Keratinocyte (primary cell): ENCODE results near the gene HPCAL1. TPM values are rescaled to one million over a fixed set of nuclear protein-coding genes. Genes with fewer than 3 reads are reported as not detected.
"Not testable (repeated sequence)": the region's sequence is repeated elsewhere in the genome, so short reads cannot be mapped to it uniquely, and the experiment has no call there.

ENCODE experiments used
- DNase-seq: peaks from one replicate; pipeline ENCODE4 v3.0.0-alpha.2; 2011; ENCODE audit warnings: low read depth, missing footprints, low spot score
- FAIRE-seq: peaks from 2 replicates; lab custom pipeline; 2011; peaks lifted over from hg19 to GRCh38; lab: Jason Lieb, UNC
- H2AFZ ChIP-seq: 2 replicates; pipeline ENCODE4 v1.6.0; 2012; ENCODE audit warnings: low read length, control low read depth, inconsistent platforms; ENCODE audit not compliant: control insufficient read depth
- H3K27ac ChIP-seq: 2 replicates; pipeline ENCODE4 v1.5.1; 2011; ENCODE audit warnings: low read length; ENCODE audit not compliant: control insufficient read depth, insufficient read depth
- H3K27me3 ChIP-seq: 3 replicates; pipeline ENCODE4 v1.6.0; 2011; ENCODE audit warnings: low read length; ENCODE audit not compliant: control insufficient read depth, insufficient read depth; ENCODE audit errors: extremely low read depth
- H3K36me3 ChIP-seq, 2 experiments: 2 replicates in 1 of 2; 3 replicates in 1 of 2; pipeline ENCODE4 v1.5.1; 2011; ENCODE audit warnings: low read length in 2 of 2, mild to moderate bottlenecking in 1 of 2; ENCODE audit not compliant: control insufficient read depth in 2 of 2, insufficient read depth in 2 of 2; ENCODE audit errors: extremely low read depth in 1 of 2
- H3K4me1 ChIP-seq: 3 replicates; pipeline ENCODE4 v1.5.1; 2011; ENCODE audit warnings: low read length; ENCODE audit not compliant: control insufficient read depth, insufficient read depth; ENCODE audit errors: extremely low read depth
- H3K4me2 ChIP-seq: 3 replicates; pipeline ENCODE4 v1.6.0; 2011; ENCODE audit warnings: low read depth, low read length; ENCODE audit not compliant: control insufficient read depth, insufficient read depth; ENCODE audit errors: extremely low read depth
- H3K4me3 ChIP-seq, 3 experiments: fragments of 200-600 bp in 1 of 3; sonication (generic) in 1 of 3; 2 replicates in 2 of 3; 3 replicates in 1 of 3; pipeline ENCODE4 v1.5.1; 2011 to 2016; ENCODE audit warnings: low read length in 3 of 3, mild to moderate bottlenecking in 3 of 3, control low read depth in 2 of 3, inconsistent platforms in 1 of 3, low read depth in 1 of 3, mixed read lengths in 1 of 3, mixed run types in 1 of 3, moderate library complexity in 1 of 3; ENCODE audit not compliant: control insufficient read depth in 2 of 3, insufficient read depth in 2 of 3; ENCODE audit errors: extremely low read depth in 1 of 3
- H3K79me2 ChIP-seq: 2 replicates; pipeline ENCODE4 v1.6.0; 2012; ENCODE audit warnings: low read length; ENCODE audit not compliant: control insufficient read depth, insufficient read depth
- H3K9ac ChIP-seq: 3 replicates; pipeline ENCODE4 v1.6.0; 2011; ENCODE audit warnings: low read length; ENCODE audit not compliant: control insufficient read depth, insufficient read depth; ENCODE audit errors: extremely low read depth
- H3K9me1 ChIP-seq: 3 replicates; pipeline ENCODE4 v1.6.0; 2011; ENCODE audit warnings: low read length; ENCODE audit not compliant: control insufficient read depth, insufficient read depth; ENCODE audit errors: extremely low read depth
- H3K9me3 ChIP-seq: 2 replicates; pipeline ENCODE4 v1.5.1; 2012; ENCODE audit warnings: low read depth, low read length; ENCODE audit not compliant: control insufficient read depth
- H4K20me1 ChIP-seq: 3 replicates; pipeline ENCODE4 v1.6.0; 2011; ENCODE audit warnings: low read length; ENCODE audit not compliant: control insufficient read depth, insufficient read depth; ENCODE audit errors: extremely low read depth
- EZH2 ChIP-seq: IDR thresholded peaks from one replicate; pipeline ENCODE4 v1.6.1; 2012; ENCODE audit warnings: inconsistent platforms, mild to moderate bottlenecking, low read length, moderate library complexity
- dilution Hi-C: fragments of 300-500 bp; cut with MboI; formaldehyde crosslinking; loops from one replicate; pipeline ENCODE4 v1.7.0; 2020; ENCODE audit warnings: low sequenced_read_pairs; ENCODE audit not compliant: extremely low pct_ligation_motif_present
- polyA plus RNA-seq, 5 experiments: library from polyadenylated mRNA; depleted of rRNA in 3 of 5; stranded (reverse) in 3 of 5; stranded (forward) in 1 of 5; unstranded in 1 of 5; fragments of >200 nt; gene quantifications; 1 replicate in 1 of 5; 2 replicates in 3 of 5; 3 replicates in 1 of 5; pipeline versions ENCODE4 v1.2.1 to v1.2.3, GENCODE V29; 2011 to 2012; ENCODE audit warnings: missing spikeins in 2 of 5, low read depth in 1 of 5, low replicate concordance in 1 of 5
- TF ChIP-seq, protein P1 (sequence below), 3 experiments: IDR thresholded peaks in 1 of 3; conservative IDR thresholded peaks in 1 of 3; optimal IDR thresholded peaks in 1 of 3; 2 replicates in 2 of 3; 3 replicates in 1 of 3; pipeline versions ENCODE3 to v1.5.1; 2011; ENCODE audit warnings: low read length in 3 of 3, mild to moderate bottlenecking in 3 of 3, moderate library complexity in 2 of 3, control low read depth in 1 of 3, inconsistent platforms in 1 of 3; ENCODE audit not compliant: insufficient read depth in 2 of 3; ENCODE audit errors: extremely low read depth in 1 of 3

Gene HPCAL1
- polyA plus RNA-seq, 1 donor (not counting 4 experiments of a cell fraction or from before 2014, with no cell fraction given), result 18.0 TPM

DNA sequence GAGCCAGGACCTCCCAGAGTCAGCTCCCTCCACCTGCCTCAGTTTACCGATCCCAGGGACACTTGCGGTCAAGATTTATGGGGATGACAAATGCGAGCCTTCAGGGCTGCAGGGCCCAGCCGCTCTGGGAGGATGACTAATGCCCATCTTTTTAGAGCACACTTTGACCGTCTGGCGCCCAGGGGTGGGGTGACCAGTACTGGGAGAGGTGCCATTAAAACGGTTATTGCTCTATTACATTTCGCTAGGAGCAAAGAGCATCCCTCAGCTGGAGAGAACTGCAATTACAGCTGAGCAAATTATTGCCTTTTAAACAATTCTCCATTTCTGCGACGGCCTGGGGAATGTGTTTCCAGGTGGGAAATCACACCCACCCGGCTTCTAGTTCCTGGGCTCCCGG lies 42.6 kb upstream of the HPCAL1 start:
- no peak overlapping the region for H3K4me2 ChIP-seq

DNA sequence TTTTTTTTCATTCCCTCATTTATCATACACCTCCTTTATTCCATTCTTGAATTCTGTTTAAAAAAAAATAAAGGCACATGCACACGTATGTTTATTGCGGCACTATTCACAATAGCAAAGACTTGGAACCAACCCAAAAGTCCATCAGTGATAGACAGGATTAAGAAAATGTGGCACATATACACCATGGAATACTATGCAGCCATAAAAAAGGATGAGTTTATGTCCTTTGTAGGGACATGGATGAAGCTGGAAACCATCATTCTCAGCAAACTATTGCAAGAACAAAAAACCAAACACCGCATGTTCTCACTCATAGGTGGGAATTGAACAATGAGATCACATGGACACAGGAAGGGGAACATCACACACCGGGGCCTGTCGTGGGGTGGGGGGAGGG lies 39.2 kb upstream of the HPCAL1 start:
- H3K36me3 ChIP-seq, H3K9ac ChIP-seq, H2AFZ ChIP-seq, H3K4me1 ChIP-seq, FAIRE-seq, dilution Hi-C loops, H3K4me2 ChIP-seq, H3K9me1 ChIP-seq, H3K4me3 ChIP-seq, H3K79me2 ChIP-seq, H3K9me3 ChIP-seq, H3K27ac ChIP-seq, DNase-seq, H4K20me1 ChIP-seq: not testable (repeated sequence)
- peaks cover 25% of the 10 kb centered on the region for H3K27me3 ChIP-seq

More for the DNA sequence above, 42.6 kb upstream of the HPCAL1 start:
- Histone ChIP-seq H3K79me2 (no peaks in the 10 kb centered on the region), H2AFZ (no peak overlapping the region), H3K9ac (no peak overlapping the region), H3K27ac (no peak overlapping the region), H3K27me3 (peaks cover 23% of the 10 kb centered on the region), H3K4me3 (no peak overlapping the region), H3K36me3 (no peaks in the 10 kb centered on the region), H3K9me1 (no peaks in the 10 kb centered on the region), H3K4me1 (no peaks in the 10 kb centered on the region), H4K20me1 (no peaks in the 10 kb centered on the region), H3K9me3 (no peaks in the 10 kb centered on the region)
- DNase-seq (no peak), FAIRE-seq (no peak)
- dilution Hi-C loops, result no loop called here
- TF ChIP-seq, protein P1, sequence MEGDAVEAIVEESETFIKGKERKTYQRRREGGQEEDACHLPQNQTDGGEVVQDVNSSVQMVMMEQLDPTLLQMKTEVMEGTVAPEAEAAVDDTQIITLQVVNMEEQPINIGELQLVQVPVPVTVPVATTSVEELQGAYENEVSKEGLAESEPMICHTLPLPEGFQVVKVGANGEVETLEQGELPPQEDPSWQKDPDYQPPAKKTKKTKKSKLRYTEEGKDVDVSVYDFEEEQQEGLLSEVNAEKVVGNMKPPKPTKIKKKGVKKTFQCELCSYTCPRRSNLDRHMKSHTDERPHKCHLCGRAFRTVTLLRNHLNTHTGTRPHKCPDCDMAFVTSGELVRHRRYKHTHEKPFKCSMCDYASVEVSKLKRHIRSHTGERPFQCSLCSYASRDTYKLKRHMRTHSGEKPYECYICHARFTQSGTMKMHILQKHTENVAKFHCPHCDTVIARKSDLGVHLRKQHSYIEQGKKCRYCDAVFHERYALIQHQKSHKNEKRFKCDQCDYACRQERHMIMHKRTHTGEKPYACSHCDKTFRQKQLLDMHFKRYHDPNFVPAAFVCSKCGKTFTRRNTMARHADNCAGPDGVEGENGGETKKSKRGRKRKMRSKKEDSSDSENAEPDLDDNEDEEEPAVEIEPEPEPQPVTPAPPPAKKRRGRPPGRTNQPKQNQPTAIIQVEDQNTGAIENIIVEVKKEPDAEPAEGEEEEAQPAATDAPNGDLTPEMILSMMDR (optimal IDR thresholded peaks at IDR 0.05 in 1 of 3, IDR thresholded peaks at IDR 0.05 in 1 of 3, conservative IDR thresholded peaks at IDR 0.05 in 1 of 3; ENCODE audit: extremely low read depth in 1 of 3, insufficient read depth in 2 of 3, low read length in 3 of 3), result no peak
- no peak for TF ChIP-seq EZH2
